HG03354 (cell line): Measurements from ENCODE around the gene ZNF683.

Experiments
- ATAC-seq: cut with Tn5 transposase; IDR thresholded peaks from one replicate; pipeline ENCODE4 v1.9.1; 2021; ENCODE audit warnings: mild to moderate bottlenecking; ENCODE audit not compliant: unreplicated experiment, poor library complexity, severe bottlenecking

Gene ZNF683

DNA sequence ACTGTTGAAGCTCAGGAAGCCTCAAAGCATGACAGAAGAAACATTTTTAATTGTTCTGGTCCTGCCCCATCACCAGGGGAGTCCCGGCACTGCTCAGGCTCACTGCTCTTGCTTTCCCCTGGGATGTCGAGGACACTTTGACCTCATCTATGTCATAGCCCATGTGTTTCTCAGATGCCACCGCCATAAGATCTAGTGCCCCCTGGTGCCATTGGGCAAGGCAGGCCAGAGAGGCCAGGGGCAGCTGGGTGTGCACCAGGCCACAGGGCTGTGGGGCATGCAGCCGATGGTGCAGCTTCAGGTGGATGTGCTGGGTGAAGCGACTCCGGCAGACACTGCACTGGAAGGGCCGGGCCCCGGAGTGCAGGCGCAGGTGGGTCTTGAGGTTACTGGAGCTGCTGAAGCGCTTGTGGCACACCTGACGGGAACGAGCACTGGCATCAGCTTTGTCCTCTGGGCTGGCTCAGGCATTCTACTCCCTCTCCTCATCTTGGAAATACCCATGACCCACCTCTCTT is 10.9 kb downstream of the ZNF683 start:
- no peak for ATAC-seq

GRCh38 chr1:26360807-26361604 is 11.5 kb downstream of the ZNF683 start:
- ATAC-seq, result no peak

GRCh38 chr1:26359981-26360806 is 12.4 kb downstream of the ZNF683 start:
- no peak for ATAC-seq

- ATAC-seq, result no peak
These were observed 13.9 kb downstream of the ZNF683 start for GRCh38 chr1:26358411-26359384.

DNA sequence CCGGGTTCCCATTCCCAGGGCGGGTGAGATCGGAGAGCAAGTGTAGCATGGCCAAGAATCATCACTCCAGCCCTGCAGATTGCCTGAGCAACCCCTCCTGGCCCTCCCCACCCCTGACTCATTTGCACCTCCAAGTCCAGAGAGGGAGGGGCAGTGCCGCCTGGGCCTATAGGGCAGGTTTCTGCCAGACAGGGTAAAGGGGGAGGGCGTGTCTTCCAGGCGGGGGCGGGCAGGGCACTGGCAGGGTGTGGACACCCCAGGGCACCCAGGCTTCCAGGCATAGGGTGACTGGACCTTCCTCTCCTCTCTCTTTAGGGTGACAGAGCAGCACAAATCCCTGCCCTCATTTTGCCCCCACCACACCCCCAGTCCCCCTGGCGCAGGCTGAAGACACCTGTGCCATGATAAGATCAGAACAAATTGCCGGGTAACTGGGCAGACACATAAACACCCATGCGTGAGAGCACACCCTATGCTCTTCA is 15.4 kb downstream of the ZNF683 start:
- ATAC-seq, result no peak

DNA sequence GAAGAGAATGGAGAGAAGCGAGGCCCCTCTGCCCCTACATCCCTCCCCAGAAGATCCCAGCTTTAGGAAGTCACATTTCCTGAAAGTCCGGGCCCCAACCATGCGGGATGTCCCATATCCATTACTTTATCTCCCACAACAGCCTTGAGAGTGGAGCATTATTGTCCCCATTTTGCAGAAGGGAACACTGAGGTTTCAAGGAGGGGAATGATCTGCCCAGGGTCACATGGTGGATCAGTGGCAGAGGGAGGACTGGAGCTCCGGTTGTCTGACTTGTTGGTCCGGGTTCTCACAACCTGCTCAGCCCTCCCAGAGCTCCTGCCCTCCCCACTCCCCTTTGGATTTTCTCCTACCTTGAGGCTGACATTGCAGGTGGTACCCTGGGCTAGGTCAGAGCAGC is 16.4 kb downstream of the ZNF683 start:
- ATAC-seq, result no peak

- ATAC-seq, result no peak
These were observed 17.6 kb downstream of the ZNF683 start for GRCh38 chr1:26354972-26355371.

DNA sequence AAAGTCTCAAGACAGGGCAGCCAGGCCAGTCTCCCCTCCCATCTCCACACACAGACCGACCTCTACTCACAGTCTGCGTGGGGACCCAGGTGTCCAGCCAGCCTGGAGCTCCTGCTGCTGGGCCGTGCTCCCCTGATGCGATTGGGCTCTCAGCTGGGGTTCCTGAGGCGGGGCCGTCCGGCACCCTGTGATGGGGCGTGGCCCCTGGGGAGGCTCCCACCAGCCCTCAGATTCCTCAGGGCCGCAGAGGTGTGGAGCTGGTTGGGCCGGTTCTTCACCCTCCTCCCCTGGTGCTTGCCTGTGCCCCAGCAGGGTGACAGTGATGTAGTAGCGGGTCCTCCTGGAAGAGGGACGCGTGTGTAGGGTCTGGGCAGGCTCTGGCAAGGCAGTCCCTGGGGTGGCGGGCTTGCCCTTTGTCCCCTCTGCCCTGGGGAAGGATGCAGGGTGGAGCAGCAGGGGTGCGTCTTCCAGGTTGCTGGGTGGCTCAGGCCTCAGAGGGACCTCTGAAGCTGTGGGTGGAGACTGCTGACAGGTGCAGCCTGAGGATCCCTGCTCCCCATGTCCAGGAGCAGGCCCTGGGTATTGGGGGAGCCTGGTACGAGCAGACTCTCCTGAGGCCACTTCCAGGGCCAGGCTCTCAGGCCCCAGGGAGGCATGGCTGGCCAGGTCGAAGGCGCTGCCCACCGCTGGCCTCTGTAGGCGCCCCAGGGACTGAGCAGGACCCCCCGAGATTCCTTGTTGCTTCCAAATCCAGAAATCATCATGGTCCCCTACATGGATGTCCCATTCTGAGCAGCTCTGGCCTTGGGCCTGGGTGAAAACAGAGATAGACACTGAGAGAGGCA is 18.4 kb downstream of the ZNF683 start, which contains the start of gene CRYBG2:
TSS of gene CRYBG2 (minus strand) at position 155 of the 845 bp plus-strand sequence. CDS start 7,473 bp downstream, outside the sequence.
- ATAC-seq, result no peak

DNA sequence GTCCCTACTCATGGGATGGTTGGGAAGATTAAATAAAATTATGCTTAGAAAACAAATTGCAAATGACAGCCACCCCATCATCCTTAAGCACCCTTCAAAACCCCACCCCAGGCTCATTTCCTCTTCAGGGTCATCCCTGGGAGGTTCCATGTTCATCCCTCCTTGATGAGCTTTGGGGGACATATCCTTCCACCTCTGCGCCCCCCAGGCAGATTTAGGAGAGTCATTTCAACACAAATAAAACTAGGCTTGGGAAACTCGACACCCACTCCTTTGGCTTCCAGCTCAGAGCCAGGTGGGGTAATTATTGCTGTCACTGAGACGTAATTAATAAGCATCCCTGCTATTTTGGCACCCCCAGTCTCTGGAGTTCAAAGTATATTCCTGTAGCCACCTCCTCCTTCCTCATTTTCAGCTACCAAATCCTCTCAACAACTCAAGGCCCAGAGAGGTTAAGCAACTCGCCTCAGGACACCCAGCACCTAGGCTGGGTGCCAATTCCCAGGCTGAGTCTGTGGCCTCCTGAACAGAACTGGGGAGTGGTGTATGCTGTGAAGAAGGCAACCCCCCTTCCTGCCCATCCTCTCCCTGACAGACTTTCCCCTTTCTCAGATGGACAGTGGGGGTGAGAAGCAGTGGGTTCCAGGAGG is 19.2 kb downstream of the ZNF683 start:
- no peak for ATAC-seq

DNA sequence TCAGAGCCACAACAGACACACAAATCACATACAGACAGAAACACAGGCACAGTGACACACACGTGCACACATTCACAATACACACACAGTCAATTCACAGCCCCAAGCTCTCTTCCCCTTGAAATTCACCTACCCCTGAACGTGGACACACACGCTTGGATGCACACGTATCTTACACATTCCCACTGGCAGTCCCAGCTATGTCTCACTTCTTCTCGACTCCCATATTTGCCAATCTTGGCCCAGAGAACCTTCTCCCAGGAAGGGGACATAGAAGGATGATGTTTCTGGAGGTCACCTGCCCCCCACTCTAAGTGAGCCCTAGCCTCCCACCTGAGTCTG is 20.2 kb downstream of the ZNF683 start:
- no peak for ATAC-seq

GRCh38 chr1:26351590-26352337 is 20.8 kb downstream of the ZNF683 start:
- ATAC-seq, result no peak

- no peak for ATAC-seq
These were observed 21.6 kb downstream of the ZNF683 start for GRCh38 chr1:26350701-26351589.

DNA sequence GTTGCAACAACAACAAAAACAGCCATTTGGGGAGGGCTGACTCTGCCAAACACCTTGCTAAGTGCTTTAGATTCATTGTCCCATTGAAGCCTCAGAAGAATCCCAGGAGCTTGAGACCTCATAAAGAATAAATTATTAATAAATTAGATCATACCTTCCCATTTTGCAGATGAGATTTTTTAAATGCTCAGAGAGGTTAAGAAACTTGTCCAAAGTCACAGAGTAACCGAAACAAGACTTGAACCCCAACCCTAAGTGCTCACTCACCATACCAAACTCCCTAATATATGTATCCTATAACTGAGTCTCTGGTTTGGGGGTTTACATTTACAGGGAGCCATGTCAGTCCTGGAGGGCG is 22.2 kb downstream of the ZNF683 start:
- ATAC-seq, result no peak

GRCh38 chr1:26349877-26350244 is 22.7 kb downstream of the ZNF683 start:
- no peak for ATAC-seq

DNA sequence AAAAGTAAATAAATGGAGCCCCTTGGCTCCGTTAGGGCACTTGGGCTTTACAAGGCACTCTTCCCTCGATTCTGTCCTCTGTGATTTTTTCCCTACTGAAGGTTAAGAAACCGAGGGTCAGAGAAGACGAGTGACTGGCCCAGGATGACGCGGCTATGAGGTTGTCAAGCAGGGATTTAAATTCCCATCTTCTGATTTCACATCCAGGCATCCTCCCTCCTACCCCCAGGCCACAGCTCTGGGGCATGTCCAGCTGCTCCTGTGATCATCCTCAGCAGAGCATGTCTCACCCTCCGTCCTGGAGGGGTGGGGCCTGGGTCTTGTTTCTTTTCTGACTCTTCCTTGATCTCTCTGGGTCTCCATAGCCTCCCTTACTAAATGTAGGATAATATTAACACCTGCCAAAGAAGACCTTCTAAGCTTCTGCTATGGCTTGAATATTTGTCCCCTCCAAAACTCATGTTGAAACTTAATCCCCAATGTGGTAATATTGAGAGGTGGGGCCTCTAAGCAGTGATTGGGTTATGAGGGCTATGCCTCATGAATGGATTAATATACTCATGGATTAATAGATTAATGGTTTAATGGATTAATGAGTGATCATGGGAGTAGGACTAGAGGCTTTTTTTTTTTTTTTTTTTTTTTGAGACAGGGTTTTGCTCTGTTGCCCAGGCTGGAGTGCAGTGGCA is 23.2 kb downstream of the ZNF683 start:
- ATAC-seq, result no peak
